ENCODE results near the gene YPEL2.

YPEL2 gene, protein sequence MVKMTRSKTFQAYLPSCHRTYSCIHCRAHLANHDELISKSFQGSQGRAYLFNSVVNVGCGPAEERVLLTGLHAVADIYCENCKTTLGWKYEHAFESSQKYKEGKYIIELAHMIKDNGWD

GRCh38 chr17:59331129-59331928 lies at the start of gene YPEL2:
TSS of gene YPEL2 (plus strand) at chr17:59331655. CDS start at chr17:59353410, 21,755 bp downstream.
- H3K4me1 ChIP-seq, result peaks cover 45% of the 10 kb centered on the region

DNA sequence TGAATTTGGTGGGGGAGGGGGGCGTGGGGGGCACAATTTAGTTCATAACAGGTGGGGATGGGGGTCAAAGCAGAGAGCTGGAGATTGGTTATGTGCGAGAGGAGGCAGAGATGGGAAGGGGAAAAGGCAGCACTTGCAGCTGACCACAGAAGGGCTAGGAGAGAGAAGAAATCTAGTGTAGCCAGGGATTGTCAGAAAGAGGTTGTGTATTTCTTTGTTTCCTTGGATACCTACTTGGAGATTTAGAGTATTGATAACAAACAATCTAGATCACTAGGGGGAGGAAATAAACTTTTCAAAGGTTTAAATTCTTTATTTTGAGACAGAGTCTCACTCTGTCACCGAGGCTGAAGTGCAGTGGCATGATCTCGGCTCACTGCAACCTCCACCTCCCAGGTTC lies 47.1 kb upstream of the YPEL2 start:
- Histone ChIP-seq H3K4me1 (peaks cover 3% of the 10 kb centered on the region), H3K4me3 (ENCODE audit: low read depth, low read length) (no peak overlapping the region), H3K9ac (no peak overlapping the region), H3K9me3 (ENCODE audit: control insufficient read depth, low read length) (no peaks in the 10 kb centered on the region), H3K79me2 (no peaks in the 10 kb centered on the region), H3K4me2 (ENCODE audit: low read length) (no peak overlapping the region), H2AFZ (no peak overlapping the region), H3K27me3 (ENCODE audit: control insufficient read depth, insufficient read depth, low read length) (no peaks in the 10 kb centered on the region), H3K27ac (no peak overlapping the region), H3K36me3 (ENCODE audit: control insufficient read depth, insufficient read depth, low read length) (no peaks in the 10 kb centered on the region)
- TF ChIP-seq, protein P1, sequence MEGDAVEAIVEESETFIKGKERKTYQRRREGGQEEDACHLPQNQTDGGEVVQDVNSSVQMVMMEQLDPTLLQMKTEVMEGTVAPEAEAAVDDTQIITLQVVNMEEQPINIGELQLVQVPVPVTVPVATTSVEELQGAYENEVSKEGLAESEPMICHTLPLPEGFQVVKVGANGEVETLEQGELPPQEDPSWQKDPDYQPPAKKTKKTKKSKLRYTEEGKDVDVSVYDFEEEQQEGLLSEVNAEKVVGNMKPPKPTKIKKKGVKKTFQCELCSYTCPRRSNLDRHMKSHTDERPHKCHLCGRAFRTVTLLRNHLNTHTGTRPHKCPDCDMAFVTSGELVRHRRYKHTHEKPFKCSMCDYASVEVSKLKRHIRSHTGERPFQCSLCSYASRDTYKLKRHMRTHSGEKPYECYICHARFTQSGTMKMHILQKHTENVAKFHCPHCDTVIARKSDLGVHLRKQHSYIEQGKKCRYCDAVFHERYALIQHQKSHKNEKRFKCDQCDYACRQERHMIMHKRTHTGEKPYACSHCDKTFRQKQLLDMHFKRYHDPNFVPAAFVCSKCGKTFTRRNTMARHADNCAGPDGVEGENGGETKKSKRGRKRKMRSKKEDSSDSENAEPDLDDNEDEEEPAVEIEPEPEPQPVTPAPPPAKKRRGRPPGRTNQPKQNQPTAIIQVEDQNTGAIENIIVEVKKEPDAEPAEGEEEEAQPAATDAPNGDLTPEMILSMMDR (IDR thresholded peaks at IDR 0.05), result no peak

More at GRCh38 chr17:59331129-59331928, at the start of gene YPEL2:
- TF ChIP-seq, protein P1 (IDR thresholded peaks at IDR 0.05), result no peak
- Histone ChIP-seq H3K27ac (peak within 1 kb of the TSS; percentile 96), H3K4me3 (ENCODE audit: low read depth, low read length) (peak within 1 kb of the TSS; percentile 90), H2AFZ (peak within 1 kb of the TSS; percentile 66), H3K36me3 (ENCODE audit: control insufficient read depth, insufficient read depth, low read length) (no peaks in the 10 kb centered on the region), H3K27me3 (ENCODE audit: control insufficient read depth, insufficient read depth, low read length) (no peaks in the 10 kb centered on the region), H3K9ac (peak within 1 kb of the TSS; percentile 89), H3K79me2 (peaks cover 40% of the 10 kb centered on the region), H3K9me3 (ENCODE audit: control insufficient read depth, low read length) (no peaks in the 10 kb centered on the region), H3K4me2 (ENCODE audit: low read length) (peak within 1 kb of the TSS; percentile 91)

DNA sequence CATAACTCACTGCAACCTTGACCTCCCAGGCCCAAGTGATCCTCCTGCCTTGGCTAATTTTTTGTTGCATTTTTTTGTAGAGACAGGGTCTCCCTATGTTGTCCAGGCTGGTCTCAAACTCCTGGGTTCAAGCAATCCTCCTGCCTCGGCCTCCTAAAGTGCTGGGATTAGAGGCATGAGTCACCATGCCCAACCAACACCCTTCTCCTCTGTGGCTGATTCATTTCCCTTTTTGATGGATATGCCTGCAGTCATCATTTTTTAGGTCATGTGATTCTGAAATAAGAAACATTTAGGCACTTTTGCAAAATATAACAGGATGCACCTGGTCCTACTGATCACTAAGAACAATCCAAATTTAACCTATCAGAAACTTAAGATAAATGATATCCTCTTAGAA lies 44.0 kb upstream of the YPEL2 start:
- Histone ChIP-seq H3K4me3 (ENCODE audit: low read depth, low read length) (no peak overlapping the region), H3K27ac (no peak overlapping the region), H2AFZ (no peak overlapping the region), H3K9me3 (ENCODE audit: control insufficient read depth, low read length) (no peaks in the 10 kb centered on the region), H3K4me2 (ENCODE audit: low read length) (no peak overlapping the region), H3K9ac (no peak overlapping the region), H3K36me3 (ENCODE audit: control insufficient read depth, insufficient read depth, low read length) (no peaks in the 10 kb centered on the region), H3K27me3 (ENCODE audit: control insufficient read depth, insufficient read depth, low read length) (no peaks in the 10 kb centered on the region), H3K79me2 (no peaks in the 10 kb centered on the region), H3K4me1 (peaks cover 7% of the 10 kb centered on the region)
- TF ChIP-seq, protein P1 (IDR thresholded peaks at IDR 0.05), result no peak

GRCh38 chr17:59287891-59288290 lies 43.6 kb upstream of the YPEL2 start:
- Histone ChIP-seq H2AFZ (no peak overlapping the region), H3K27me3 (ENCODE audit: control insufficient read depth, insufficient read depth, low read length) (no peaks in the 10 kb centered on the region), H3K4me2 (ENCODE audit: low read length) (no peak overlapping the region), H3K4me3 (ENCODE audit: low read depth, low read length) (no peak overlapping the region), H3K9me3 (ENCODE audit: control insufficient read depth, low read length) (no peaks in the 10 kb centered on the region), H3K36me3 (ENCODE audit: control insufficient read depth, insufficient read depth, low read length) (no peaks in the 10 kb centered on the region), H3K9ac (no peak overlapping the region), H3K79me2 (no peaks in the 10 kb centered on the region), H3K4me1 (peaks cover 7% of the 10 kb centered on the region), H3K27ac (no peak overlapping the region)
- TF ChIP-seq, protein P1 (IDR thresholded peaks at IDR 0.05), result no peak

Measured in parathyroid adenoma (tissue), 2 donors.